HepG2 (cell line): ENCODE measurements around the gene TMEM74B. TPM values are rescaled to one million over a fixed set of nuclear protein-coding genes. Genes with fewer than 3 reads are reported as not detected.

Experiments used
- ATAC-seq: fragments of 200-7000 bp; cut with Tn5 transposase; 3 replicates; pipeline ENCODE4 v1.9.1; 2020; ENCODE audit warnings: mild to moderate bottlenecking, moderate library complexity
- BruUV-seq: library from RNA; stranded (reverse); fragments of 400-500 nt; replicated peaks from 2 replicates; lab custom pipeline; 2021; lab: Mats Ljungman, UMichigan
- CTCF ChIA-PET: fragments of 300-600 bp; formaldehyde crosslinking; extraction: SDS; loops from one replicate; lab custom pipeline; 2021; ENCODE audit warnings: low total read pairs, inconsistent platforms, low intra/inter-chr PET ratio; lab: Yijun Ruan, JAX
- POLR2A ChIA-PET: fragments of 350-600 bp; sonication (Branson Sonifier 250); formaldehyde crosslinking; loops from one replicate; lab custom pipeline; 2020; ENCODE audit warnings: antibody characterized with exemption, inconsistent platforms; lab: Yijun Ruan, JAX
- DNase-seq: peaks from one replicate; pipeline ENCODE4 v3.0.0-alpha.2; 2015; ENCODE audit warnings: low spot score
- FAIRE-seq: peaks from 3 replicates; lab custom pipeline; 2011; peaks lifted over from hg19 to GRCh38; lab: Jason Lieb, UNC
- H2AFZ ChIP-seq: one replicate; pipeline ENCODE4 v1.6.1; 2011; ENCODE audit warnings: low read length, inconsistent platforms
- H3K27ac ChIP-seq: fragments of 300-600 bp; 3 replicates; pipeline ENCODE4 v1.8.0; 2011; ENCODE audit warnings: mixed run types, mild to moderate bottlenecking, mixed read lengths, low read length, inconsistent platforms; ENCODE audit not compliant: insufficient read depth; ENCODE audit errors: extremely low read length
- H3K27me3 ChIP-seq, 2 experiments: fragments of 200-600 bp in 1 of 2; 2 replicates in 1 of 2; 3 replicates in 1 of 2; pipeline versions ENCODE4 v1.6.0 to v1.8.0; 2011; ENCODE audit warnings: low read length in 2 of 2, mild to moderate bottlenecking in 2 of 2, moderate library complexity in 2 of 2, inconsistent platforms in 1 of 2; ENCODE audit not compliant: insufficient read depth in 2 of 2, control insufficient read depth in 1 of 2
- H3K36me3 ChIP-seq, 2 experiments: fragments of 200-600 bp in 1 of 2; replicated peaks in 1 of 2; 2 replicates in 1 of 2; 3 replicates in 1 of 2; pipeline versions ENCODE4 v1.5.1 to v1.8.0; 2011; ENCODE audit warnings: low read length in 2 of 2, inconsistent platforms in 1 of 2; ENCODE audit not compliant: insufficient read depth in 2 of 2, control insufficient read depth in 1 of 2
- H3K4me1 ChIP-seq: 2 replicates; pipeline ENCODE4 v1.5.1; 2012; ENCODE audit warnings: low read length, inconsistent platforms; ENCODE audit not compliant: insufficient read depth
- H3K4me2 ChIP-seq: 2 replicates; pipeline ENCODE4 v1.6.0; 2011; ENCODE audit warnings: low read depth, low read length, inconsistent platforms
- H3K4me3 ChIP-seq, 3 experiments: fragments of 200-600 bp in 1 of 3; sonication (generic), shearing (Covaris generic) in 1 of 3; replicated peaks in 1 of 3; 2 replicates each; pipeline ENCODE4 v1.5.1; 2011 to 2016; ENCODE audit warnings: low read length in 3 of 3, inconsistent platforms in 2 of 3, low read depth in 2 of 3, mild to moderate bottlenecking in 2 of 3, control low read depth in 1 of 3, mixed read lengths in 1 of 3; ENCODE audit not compliant: insufficient read depth in 1 of 3
- H3K79me2 ChIP-seq: one replicate; pipeline ENCODE4 v1.6.1; 2011; ENCODE audit warnings: low read length, inconsistent platforms; ENCODE audit not compliant: insufficient read depth
- H3K9ac ChIP-seq: 2 replicates; pipeline ENCODE4 v1.6.0; 2011; ENCODE audit warnings: mild to moderate bottlenecking, low read depth, low read length, inconsistent platforms; ENCODE audit not compliant: insufficient read depth
- H3K9me3 ChIP-seq: 2 replicates; pipeline ENCODE4 v1.5.1; 2012; ENCODE audit warnings: mild to moderate bottlenecking, low read length
- H4K20me1 ChIP-seq: 2 replicates; pipeline ENCODE4 v1.6.0; 2011; ENCODE audit warnings: inconsistent platforms, mild to moderate bottlenecking, low read length, moderate library complexity; ENCODE audit not compliant: insufficient read depth
- IKZF1 ChIP-seq: fragments of 450-650 bp; IDR thresholded peaks from 2 replicates; pipeline ENCODE4 v1.7.1; 2016
- RBM22 ChIP-seq: fragments of 200-400 bp; formaldehyde crosslinking; optimal IDR thresholded peaks from 2 replicates; pipeline ENCODE3; 2017; ENCODE audit warnings: mild to moderate bottlenecking, low read length, moderate library complexity
- SALL1 ChIP-seq: sonication (generic); formaldehyde crosslinking; IDR thresholded peaks from 2 replicates; pipeline ENCODE4 v1.8.0; 2022; ENCODE audit warnings: mild to moderate bottlenecking, missing genetic modification reagents
- SRSF1 ChIP-seq: fragments of 200-400 bp; formaldehyde crosslinking; optimal IDR thresholded peaks from 2 replicates; pipeline ENCODE3; 2017; ENCODE audit warnings: mild to moderate bottlenecking, low read depth, low read length, moderate library complexity
- STAT6 ChIP-seq: sonication (generic); formaldehyde crosslinking; IDR thresholded peaks from 2 replicates; pipeline ENCODE4 v1.4.0; 2020; ENCODE audit warnings: missing genetic modification reagents, mild to moderate bottlenecking, borderline replicate concordance
- SUZ12 ChIP-seq: fragments of 150-350 bp; IDR thresholded peaks from 2 replicates; pipeline ENCODE4 v1.6.1; 2014; ENCODE audit warnings: low read depth, low read length
- YEATS2 ChIP-seq: sonication (generic); formaldehyde crosslinking; IDR thresholded peaks from 2 replicates; pipeline ENCODE4 v1.4.0; 2020; ENCODE audit warnings: missing genetic modification reagents, borderline replicate concordance
- ZBTB25 ChIP-seq: IDR thresholded peaks from 2 replicates; pipeline ENCODE4 v1.6.1; 2018; ENCODE audit warnings: missing genetic modification reagents
- ZFX ChIP-seq: sonication (generic); formaldehyde crosslinking; IDR thresholded peaks from 2 replicates; pipeline ENCODE4 v1.4.0; 2020; ENCODE audit warnings: mild to moderate bottlenecking, low read depth, missing genetic modification reagents, moderate library complexity
- ZNF142 ChIP-seq: sonication (generic); formaldehyde crosslinking; IDR thresholded peaks from 2 replicates; pipeline ENCODE4 v1.4.0; 2020; ENCODE audit warnings: missing genetic modification reagents
- ZNF260 ChIP-seq: sonication (generic); formaldehyde crosslinking; IDR thresholded peaks from 2 replicates; pipeline ENCODE4 v1.4.0; 2020; ENCODE audit warnings: missing genetic modification reagents, low read depth, mild to moderate bottlenecking, borderline replicate concordance
- ZNF382 ChIP-seq: sonication (generic); formaldehyde crosslinking; IDR thresholded peaks from 2 replicates; pipeline ENCODE4 v1.5.0; 2020; ENCODE audit warnings: missing genetic modification reagents, mild to moderate bottlenecking, borderline replicate concordance
- ZNF441 ChIP-seq: sonication (generic); formaldehyde crosslinking; IDR thresholded peaks from 2 replicates; pipeline ENCODE4 v1.7.0; 2021; ENCODE audit warnings: missing genetic modification reagents, borderline replicate concordance
- ZNF709 ChIP-seq: sonication (generic); formaldehyde crosslinking; IDR thresholded peaks from 2 replicates; pipeline ENCODE4 v1.5.0; 2020; ENCODE audit warnings: mild to moderate bottlenecking, missing genetic modification reagents
- ZNF780A ChIP-seq: sonication (generic); formaldehyde crosslinking; IDR thresholded peaks from 2 replicates; pipeline ENCODE4 v1.8.0; 2022; ENCODE audit warnings: mild to moderate bottlenecking, missing genetic modification reagents, moderate library complexity
- WGBS: methylation state at CpG from one replicate; pipeline ENCODE4 v1.1.6; 2017; ENCODE audit warnings: low lambda C conversion rate; 5-methylcytosine and 5-hydroxymethylcytosine counted together
- in situ Hi-C: cut with HindIII; loops from 2 replicates; pipeline ENCODE4 v1.10.0; 2017; ENCODE audit warnings: low pct_unique_long_range_greater_than_20kb; ENCODE audit not compliant: extremely low pct_ligation_motif_present
- intact Hi-C: fragments of 100-400 bp; cut with micrococcal nuclease; formaldehyde crosslinking; loops from one replicate; pipeline ENCODE4 v1.10.0; 2022; ENCODE audit not compliant: unreplicated experiment
- polyA plus RNA-seq, 8 experiments: library from polyadenylated mRNA; depleted of rRNA in 3 of 8; stranded (reverse) in 7 of 8; unstranded in 1 of 8; fragments of >200 nt; fragmentation: Illumina TruSeq in 4 of 8; extraction: Trizol in 4 of 8; gene quantifications; 2 replicates each; pipeline versions ENCODE4 v1.2.1 to v1.2.3, GENCODE V29; 2011 to 2016; ENCODE audit warnings: low read depth in 4 of 8, missing spikeins in 1 of 8, mixed read lengths in 1 of 8; ENCODE audit not compliant: insufficient read depth in 1 of 8
- total RNA-seq, 5 experiments: library from RNA; depleted of rRNA; stranded (reverse); fragments of >200 nt; fragmentation: Illumina TruSeq; extraction: Trizol; gene quantifications; 2 replicates each; pipeline ENCODE4 v1.2.3, GENCODE V29; 2016; ENCODE audit warnings: low read depth in 1 of 5

TMEM74B gene
- total and polyA plus RNA-seq, 2 of the 13 experiments (the other 11 are each of a cell fraction or from before 2014, with no cell fraction given) = 4.7 to 18.4 TPM

GRCh38 chr20:1164871-1165270 is 19.9 kb downstream of the TMEM74B start (continued):
- TF ChIP-seq ZNF780A (CRISPR knock-in tag) = no peak
- TF ChIP-seq ZNF382 (CRISPR knock-in tag) = no peak
- no peak for TF ChIP-seq SRSF1
- no peak for TF ChIP-seq STAT6
- no peak for TF ChIP-seq ZBTB25 (CRISPR knock-in tag)
- no peak for TF ChIP-seq ZNF441 (CRISPR knock-in tag)

GRCh38 chr20:1163653-1164052 is 21.1 kb downstream of the TMEM74B start:
- H3K4me3 ChIP-seq = no peak overlapping the region
- H3K4me2 ChIP-seq = no peak overlapping the region
- DNase-seq (no peak), FAIRE-seq (no peak), ATAC-seq (no peak)
- in situ Hi-C loops (no loop called here), intact Hi-C loops (no loop called here)
- no peaks in the 10 kb centered on the region; the same call in 1 of the 2 replicates for H4K20me1 ChIP-seq
- CTCF ChIA-PET = no interaction called here
- H3K4me1 ChIP-seq = peaks cover 16% of the 10 kb centered on the region
- no peaks in the 10 kb centered on the region for H3K79me2 ChIP-seq
- H3K27me3 ChIP-seq = no peaks in the 10 kb centered on the region
- no peaks in the 10 kb centered on the region for H3K9me3 ChIP-seq
- WGBS = 86% methylated on average over 2 of the region's 2 CpGs
- H2AFZ ChIP-seq = no peak overlapping the region
- H3K36me3 ChIP-seq = peaks cover 65 to 87% of the 10 kb centered on the region in 2 experiments
- H3K27ac ChIP-seq = no peak overlapping the region
- BruUV-seq = no TSS peak
- POLR2A ChIA-PET = no interaction called here
- H3K9ac ChIP-seq = no peak overlapping the region
- TF ChIP-seq ZNF142 (CRISPR knock-in tag) = no peak
- TF ChIP-seq YEATS2 (CRISPR knock-in tag) = no peak
- no peak for TF ChIP-seq ZNF260 (CRISPR knock-in tag)
- no peak for TF ChIP-seq ZFX (CRISPR knock-in tag)
- no peak for TF ChIP-seq SUZ12
- no peak for TF ChIP-seq IKZF1
- no peak for TF ChIP-seq SALL1 (CRISPR knock-in tag)
- peak; percentile 24 for TF ChIP-seq RBM22
- 0 out of 2 replicates have a peak, but pooled peaks have one; percentile 26 for TF ChIP-seq ZNF709 (CRISPR knock-in tag)
